HL-60/S4 (cell line): ENCODE data around the gene PTMA.
"Not testable (repeated sequence)": the region's sequence is repeated elsewhere in the genome, so short reads cannot be mapped to it uniquely, and the experiment has no call there.

Experiments
- in situ Hi-C: fragments of 300-500 bp; cut with MboI; formaldehyde crosslinking; loops from 2 replicates; pipeline ENCODE4 v1.14.3; 2022; ENCODE audit warnings: low sequenced_read_pairs

PTMA gene

DNA sequence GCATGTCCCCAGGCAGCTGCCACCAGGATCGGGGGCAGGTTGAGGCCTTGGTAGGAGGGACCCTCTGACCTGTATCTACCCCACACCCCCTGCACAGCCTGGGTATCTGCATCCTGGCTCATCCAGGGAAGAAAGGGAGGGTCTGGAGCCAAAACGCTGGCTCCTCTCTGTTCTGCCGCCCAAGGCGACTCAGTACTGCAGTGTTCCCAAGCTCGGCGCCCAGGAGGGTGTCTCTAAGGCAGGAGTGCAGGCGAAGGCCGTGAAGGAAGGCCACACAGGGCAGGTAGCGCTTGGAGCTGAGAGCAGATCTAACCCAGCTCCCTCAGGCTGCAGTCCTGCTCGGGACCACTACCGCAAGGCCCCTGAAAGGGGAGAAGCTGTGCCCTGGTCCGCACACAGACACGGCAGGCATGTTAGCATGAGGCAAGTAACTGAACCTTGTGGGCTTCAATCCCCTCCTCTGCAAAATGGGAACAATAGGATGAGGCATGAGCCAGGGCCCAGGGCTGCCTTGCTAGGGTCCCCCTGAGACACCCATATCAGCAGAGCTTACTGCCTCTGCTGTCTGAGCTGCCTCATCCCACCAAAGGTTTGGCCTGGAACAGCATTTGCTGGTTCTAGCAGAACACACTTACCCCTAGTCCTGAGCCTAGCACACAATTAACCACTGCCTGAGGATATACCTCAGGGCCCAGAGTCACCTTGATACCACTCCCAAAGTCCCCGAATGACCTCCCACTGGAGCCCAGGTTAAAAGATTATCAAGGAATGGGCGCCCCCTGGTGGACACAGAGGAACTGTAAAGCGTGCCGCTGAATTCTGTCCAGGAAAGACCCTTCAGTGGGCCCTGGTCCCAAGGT is 6.5 kb downstream of the PTMA start:
- in situ Hi-C loops = no loop called here

DNA sequence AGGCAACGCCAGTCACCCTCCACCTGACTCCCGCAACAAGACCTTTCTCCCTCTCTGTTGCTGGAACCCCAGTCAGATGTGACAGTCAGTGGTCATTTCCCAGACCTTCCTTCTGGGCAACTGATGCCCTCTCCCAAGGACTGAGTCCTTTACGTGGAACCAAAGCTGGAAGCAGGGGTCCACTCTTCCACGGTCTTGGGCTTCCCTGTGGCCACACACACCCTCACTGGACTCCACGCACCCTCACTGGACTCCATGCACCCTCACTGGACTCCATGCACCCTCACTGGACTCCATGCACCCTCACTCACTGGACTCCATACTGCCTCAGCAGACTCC is 7.1 kb downstream of the PTMA start:
- in situ Hi-C loops = no loop called here

DNA sequence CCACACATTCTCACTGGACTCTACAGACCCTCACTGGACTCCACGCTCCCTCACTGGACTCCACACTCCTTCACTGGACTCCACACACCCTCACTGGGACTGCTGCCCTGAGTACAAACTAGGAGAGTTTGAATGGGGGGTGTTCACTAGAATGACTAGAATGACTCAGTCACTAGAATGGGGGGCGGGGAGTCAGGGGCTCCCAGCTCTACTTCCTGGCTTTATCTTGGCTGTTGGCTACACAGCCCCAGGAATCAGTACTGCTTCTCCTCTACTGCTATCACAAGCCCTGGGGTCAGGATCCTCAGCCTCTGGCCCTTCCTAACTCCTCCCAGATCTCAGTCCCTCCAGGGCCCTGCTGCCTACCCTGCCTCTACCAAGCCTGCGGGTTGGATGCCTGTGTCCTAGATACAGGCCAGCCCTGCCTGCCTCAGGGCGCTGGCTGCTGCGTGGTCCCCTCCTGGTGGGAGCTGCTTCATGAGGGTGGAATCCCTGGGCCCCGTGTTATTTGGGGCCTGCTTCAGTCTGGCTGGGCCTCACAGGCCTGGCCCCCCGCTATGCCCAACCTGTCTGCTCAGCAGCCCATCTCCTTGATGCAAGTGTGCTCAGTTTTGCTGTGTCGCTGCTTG is 7.8 kb downstream of the PTMA start:
- in situ Hi-C loops = no loop called here

DNA sequence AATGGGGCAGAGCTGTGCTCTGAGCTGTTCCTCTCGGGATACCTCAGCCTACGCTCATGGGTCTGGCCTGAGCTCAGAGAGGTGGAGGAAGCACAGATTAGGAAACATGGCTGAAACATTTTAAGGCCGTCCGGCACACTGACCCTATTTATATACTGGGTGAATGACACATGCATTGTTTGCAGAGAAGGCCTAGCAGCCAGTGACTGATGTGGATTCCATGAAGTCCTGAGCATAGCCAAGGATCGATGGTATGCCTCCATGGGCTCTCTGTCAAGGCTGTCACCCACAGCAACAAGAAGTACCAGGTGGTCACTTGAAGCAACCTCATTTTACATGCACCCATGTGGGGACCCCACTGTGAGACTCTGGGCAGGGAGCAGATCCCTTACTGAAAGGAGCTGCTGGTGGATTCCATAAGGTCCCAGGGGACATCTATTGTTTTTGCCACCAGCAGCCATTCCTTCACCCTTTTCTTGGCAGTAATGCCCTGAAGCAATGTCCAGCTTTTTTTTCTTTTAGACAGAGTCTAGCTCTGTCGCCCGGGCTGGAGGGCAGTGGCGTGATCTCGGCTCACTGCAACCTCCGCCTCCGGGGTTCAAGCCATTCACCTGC is 8.4 kb downstream of the PTMA start:
- in situ Hi-C loops = no loop called here

DNA sequence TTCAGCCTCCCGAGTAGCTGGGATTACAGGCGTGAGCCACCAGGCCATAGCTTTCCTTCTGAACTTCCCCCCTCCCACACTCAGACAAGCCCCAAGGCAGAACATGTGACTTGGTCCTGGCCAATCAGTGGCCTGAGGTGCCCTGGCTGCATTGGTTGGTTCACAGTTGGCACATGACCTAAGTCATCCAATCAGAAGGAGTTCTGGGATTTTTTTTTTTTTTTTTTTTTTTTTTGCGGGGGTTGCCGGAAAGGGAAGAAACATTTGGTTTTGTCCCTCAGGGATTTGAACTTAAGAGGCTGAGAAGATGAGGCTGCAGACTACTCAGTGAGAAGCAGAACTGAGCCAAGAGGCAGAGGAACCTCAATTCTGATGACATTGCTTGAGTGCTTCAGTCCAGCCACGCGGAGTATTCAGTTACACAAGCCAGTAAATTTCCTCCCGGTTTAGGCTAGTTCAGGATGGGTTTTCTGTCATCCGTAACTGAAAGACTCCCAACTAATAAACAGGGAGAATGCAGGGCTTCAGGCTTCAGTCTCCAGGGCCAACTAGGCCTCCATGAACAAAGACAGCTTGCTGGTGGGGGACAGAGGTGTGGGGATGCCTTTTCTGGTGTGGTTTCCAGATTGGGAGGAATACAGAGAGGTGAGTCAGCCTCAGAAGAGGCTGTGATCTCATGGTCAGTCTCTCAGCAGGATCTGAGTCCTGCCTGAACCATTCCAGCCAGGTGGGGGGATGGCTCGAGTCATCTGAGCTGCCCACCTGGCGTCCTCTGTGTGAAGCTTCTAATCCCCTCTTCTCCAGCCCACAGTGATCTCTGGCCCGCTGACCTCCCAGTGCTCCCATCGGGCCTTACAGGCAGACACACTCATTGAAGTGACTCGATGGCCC is 9.2 kb downstream of the PTMA start:
- in situ Hi-C loops = no loop called here

DNA sequence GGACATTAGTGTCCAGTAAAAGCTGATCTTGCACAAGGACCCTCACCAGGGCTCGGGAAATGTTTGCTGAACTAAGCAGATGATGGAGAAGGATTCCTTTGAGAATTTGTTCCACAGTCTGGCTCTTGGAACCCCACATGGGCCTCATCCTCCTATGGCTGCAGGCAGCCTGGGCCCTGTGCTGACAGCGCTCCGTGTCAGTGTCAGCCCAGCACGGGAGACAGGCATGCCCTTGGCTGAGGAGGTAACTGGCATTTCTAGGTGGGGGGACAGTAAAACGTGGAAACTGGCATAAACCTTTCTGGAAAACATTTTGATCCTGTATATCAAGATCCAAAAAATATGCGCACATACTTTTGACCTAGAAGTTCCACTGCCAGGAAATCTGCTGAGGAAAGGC is 10.5 kb downstream of the PTMA start:
- in situ Hi-C loops = no loop called here

DNA sequence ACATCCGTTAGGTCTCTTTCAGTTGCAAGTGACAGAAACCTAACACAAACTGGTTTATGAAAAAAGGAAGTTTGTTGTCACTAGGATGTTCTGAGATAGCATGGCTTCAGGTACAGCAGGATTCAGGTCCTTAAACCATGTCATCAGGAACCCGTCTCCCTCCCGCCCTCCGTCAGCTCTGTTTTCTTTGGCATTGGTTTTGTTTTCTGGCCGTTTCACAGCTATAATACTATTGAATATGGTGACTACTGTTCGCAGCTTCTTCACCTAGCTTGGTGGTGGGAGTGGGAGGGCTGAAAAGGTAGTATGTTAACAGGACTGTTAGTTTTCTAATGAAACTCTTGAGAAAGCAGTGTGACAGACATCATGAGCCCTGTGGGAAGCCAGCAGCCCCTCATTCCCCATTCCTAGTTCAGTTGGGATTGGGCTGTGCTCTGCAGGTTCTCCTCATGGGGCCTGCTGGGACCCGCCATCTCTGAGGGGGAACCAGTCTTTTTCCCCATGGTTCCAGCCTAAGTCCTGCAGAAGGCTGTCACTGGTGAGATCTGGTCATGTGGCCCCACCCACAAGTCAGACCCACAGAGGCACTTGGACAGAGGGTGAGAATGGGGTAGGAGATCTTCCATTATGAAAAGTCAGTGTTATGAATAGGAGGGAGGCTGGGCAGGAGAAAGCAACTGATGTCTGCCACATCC is 12.1 kb downstream of the PTMA start:
- in situ Hi-C loops = no loop called here

DNA sequence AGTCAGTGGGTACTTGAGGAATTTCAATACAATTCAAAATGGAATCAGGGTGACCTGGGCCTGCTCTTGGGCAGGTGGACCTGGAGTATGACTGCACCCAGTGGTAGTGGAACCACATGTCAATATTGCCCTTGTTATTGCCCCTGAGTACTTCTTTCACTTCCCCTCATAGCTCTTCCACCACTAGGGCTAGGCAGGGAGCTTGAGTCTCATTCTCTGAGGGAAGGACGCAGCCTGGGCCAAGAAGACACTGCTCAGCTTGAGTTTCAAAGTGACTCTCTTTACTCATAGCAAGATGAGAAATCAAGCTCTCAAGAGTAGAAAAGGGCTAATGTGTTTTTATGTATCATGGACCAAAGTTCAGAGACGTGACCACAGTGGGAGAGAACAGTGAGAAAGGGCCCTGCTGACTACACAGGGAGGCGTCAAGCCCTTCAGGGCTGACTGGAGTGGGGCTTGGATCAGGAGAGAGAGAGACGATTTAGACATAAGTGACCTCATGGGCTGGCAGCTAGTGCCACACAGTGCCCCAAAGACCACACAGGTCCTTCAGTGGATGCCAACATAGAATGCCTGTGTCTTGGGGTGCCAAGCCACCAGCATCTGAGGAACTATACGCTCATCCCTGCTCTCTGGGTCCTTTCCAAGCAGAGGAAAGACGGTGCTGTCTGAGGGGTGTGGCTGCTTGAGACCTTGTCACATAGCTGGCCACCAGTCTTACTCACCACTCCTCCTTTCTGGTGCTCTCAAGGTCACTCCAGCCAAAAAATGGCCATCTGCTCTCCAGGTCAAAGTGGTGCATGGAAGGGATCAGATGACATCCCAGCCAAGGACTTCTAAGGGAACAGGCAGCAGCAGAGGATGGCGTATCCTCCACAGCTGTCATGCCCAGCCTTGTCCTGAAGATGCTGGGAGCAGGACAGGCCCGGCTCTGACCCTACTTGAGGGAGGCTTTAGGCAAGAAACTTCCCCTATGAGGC is 13.0 kb downstream of the PTMA start:
- in situ Hi-C loops = no loop called here

DNA sequence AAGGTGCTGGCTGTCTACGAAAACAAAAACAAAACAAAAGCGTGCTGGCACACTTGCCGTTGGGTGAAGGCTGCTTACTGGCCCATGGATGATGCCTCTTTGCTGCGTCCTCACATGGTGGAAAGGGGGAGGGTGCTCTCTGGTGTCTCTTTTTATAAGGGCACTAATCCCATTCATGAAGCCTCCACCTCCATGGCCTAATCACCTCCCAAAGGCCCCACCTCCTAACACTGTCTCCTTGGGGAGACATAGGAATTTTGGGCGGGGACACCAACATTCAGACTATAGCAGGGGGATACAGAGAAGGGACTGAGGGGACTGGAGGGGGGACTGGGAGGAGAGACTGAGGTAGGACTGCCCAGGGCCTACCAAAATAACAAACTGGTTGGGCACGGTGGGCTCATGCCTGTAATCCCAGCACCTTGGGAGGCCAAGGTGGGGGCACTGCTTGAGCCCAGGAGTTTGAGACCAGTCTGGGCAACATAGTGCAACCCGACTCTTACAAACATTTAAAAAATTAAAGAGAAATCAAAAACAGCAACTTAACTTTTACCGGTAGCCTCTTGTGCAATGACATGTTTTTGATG is 14.5 kb downstream of the PTMA start:
- in situ Hi-C loops = no loop called here

DNA sequence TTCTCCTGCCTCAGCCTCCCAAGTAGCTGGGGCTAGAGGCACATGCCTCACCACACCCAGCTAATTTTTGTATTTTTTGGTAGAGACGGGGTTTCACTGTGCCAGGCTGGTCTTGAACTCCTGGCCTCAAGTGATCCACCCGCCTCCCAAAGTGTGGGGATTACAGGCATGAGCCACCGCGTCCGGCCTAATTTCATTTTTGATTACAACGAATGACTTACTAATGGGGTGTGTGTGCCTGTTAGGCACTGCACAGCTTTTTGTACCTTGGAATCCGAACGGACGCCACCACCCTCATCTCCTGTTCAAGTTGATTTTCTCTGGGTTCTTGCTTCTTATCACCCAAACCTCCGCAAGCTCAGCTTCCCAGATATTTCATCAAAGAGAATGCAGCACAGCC is 17.2 kb downstream of the PTMA start:
- in situ Hi-C loops = no loop called here

DNA sequence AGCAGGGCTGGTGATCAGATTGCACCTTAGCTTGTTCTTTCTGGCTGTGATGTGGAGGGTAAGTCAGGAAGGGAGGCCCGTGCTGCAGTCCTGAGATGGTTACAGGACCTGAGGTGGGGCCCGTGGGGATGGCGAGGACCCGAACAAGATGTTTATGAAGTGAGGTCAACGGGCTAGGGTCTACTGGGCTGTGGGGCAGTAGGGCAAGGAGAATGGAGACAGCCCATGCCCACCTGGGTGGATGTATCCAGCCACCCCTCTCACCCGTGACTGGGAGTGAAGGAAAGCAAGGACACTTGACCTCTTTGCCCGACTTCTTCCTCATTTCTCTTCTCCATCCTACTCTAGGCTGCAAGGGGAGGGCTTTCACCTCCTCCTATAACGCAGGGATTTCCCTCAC is 18.0 kb downstream of the PTMA start:
- in situ Hi-C loops = no loop called here

DNA sequence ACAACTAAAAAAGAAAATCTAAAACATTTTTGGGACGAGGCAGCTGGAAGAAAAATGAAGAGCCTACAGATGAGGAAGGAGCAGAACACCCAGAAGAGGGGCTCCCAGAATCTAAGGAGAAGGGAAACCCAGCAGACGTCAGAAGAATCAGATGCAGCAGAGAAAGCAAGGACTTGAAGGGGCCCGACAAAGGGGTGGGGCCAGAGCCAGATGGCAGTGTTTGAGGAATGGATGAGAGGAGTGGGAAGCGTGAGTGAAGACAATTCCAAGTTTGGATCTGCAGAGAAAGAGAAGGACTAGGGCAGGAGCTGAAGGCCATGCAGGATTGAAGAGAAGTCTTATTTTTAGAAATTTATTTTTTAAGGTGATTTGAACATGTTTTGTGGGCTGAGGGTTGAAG is 19.3 kb downstream of the PTMA start:
- in situ Hi-C loops = no loop called here

DNA sequence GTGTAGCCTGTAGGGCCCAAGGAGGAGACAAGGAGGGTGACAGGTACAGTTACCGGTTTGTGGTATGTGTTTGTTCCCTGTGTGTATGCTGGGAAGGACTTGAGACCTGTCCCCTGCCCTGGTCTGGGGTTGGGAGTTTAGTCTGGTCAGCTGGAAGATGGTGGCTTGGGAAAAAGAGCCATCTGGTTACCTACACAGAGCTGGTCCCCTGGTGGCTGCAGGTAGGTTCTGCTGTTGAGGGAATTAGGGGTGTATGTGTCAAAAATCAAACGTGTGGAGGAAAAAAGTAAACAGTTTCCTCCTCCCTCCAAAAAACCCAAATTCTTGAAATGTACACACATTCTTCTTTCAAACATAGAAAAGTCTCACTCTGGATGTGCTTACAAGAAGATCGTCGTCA is 24.3 kb downstream of the PTMA start:
- in situ Hi-C loops = no loop called here

DNA sequence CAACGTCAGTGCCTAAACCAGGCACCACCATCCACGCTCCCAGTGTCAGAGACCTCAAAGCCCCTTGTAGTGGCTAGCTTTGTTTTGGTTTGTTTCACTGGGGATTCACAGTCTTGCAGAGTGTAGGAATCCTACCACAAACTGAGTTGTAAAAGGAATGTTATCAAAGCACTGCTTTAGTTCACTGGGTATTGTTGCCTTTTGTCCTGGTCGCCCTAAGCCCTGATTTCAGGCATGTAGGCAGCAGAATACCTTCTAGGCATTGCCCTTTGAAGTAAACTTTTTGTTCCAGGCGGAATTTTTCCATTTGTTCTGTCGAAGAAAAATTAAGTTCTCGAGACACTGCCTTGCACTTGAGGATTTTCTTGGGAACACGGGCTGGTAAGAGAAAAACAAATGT is 29.4 kb downstream of the PTMA start:
- in situ Hi-C loops = no loop called here

DNA sequence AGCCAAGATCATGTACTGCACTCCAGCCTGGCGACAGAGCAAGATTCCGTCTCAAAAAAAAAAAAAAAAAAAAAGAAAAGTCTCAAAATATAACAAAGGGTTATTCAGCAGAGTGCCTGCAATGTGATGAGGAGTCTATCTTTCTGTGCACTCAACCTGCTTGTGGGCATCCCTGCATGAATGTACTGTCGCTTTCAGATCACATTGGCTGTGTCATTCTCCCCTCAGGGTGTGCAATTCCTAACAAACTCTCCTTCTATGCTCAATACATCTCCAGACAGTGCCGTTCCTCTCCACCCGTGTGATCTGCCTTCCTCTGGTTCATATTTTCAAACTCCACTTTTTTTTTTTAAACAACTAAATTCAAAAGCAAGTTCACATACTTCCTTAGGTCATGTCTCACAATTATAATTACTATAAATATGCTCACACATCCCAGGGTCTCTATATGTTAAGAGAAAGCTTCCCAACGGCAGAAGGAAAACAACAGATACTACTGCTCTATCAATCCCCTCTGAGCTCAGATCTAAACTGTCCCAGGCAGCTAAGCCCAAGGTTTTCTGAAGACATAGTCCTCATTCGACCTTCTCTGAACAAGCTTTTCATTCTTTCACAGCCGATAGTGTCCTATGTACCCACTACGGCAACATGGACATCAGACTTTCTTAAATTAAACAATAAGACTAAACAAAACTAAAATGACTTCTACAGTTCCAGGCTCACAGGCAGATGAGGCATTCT is 35.2 kb downstream of the PTMA start:
- in situ Hi-C loops = no loop called here

DNA sequence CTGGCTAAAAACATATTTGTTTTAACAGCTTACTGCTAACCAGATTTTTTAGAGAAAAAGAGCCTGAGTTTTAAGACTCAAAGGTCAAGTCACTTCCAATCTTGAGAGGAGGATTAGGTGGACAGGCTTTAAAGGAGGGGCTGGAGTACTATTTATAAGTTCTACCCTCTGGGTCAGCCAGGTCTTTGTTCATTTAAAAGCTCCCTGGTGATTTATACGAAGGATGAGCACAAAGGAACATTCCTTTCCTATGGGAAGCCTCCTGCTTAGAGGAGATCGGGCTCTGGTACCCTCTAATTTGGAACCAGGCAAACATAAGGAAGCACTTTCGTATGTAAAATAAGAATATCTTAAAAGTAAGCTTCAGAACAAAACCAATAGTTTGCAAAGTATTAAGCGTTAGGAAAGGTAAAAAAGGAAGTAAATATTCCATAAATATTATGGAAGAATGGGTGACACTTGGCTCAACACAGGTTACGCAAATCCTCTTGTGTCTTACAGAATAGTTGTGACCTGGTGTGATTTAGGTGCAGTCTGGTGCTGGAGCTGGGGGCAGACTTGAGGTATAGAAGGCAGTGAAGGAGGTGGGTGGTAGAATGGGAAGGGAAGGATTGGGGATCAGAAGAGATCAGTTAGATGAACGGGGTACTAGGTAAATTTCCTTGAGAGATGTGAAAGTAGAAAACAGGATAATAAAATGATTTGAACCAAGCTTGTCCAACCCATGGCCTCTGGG is 37.1 kb downstream of the PTMA start:
- in situ Hi-C loops = no loop called here

DNA sequence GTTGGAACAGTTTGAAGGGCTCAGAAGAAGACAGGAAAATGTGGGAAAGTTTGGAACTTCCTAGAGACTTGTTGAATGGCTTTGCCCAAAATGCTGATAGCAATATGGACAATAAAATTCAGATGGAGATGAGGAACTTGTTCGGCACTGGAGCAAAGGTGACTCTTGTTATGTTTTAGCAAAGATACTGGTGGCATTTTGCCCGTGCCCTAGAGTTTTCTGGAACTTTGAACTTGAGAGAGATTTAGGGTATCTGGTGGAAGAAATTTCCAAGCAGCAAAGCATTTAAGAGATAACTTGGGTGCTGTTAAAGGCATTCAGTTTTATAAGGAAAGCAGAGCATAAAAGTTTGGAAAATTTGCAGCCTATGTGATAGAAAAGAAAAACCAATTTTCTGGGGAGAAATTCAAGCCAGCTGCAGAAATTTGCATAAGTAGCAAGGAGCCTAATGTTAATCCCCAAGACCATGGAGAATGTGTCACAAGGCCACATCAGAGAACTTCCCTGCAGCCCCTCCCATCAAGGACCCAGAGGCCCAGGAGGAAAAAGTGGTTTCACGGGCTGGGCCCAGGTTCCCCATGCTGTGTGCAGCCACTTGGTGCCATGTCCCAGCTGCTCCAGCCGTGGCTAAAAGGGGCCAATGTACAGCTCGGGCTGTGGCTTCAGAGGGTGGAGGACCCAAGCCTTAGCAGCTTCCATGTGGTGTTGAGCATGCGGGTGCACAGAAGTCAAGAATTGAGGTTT is 40.0 kb downstream of the PTMA start:
- in situ Hi-C loops = not testable (repeated sequence)
